Measurements from ENCODE around the gene IGF1R. TPM values are rescaled to one million over a fixed set of nuclear protein-coding genes. Genes with fewer than 3 reads are reported as not detected.

Gene IGF1R
- total RNA-seq, 1 donor from 2014 or later = 131 TPM

DNA sequence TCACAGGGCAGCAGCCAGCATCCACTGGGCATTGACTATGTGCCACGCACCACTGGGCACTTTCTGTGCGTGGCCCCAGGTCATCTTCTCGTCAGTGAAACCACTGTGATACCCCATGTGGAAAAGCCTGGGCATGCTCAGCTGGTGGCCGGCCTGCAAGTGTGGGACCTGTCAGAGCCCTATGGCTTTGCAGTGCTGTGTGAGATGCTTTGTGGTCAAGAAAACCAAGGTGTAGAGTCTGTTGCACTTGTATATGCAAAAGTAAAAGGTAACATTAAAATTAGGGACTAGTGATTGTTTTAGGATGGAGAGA lies 289.7 kb downstream of the IGF1R start:
- H3K4me3 Mint-ChIP-seq (ENCODE audit: unreplicated experiment) = no peak overlapping the region
- H3K36me3 Mint-ChIP-seq (ENCODE audit: low read depth, unreplicated experiment) = peaks cover 38% of the 10 kb centered on the region
- peaks cover 22% of the 10 kb centered on the region for H3K4me1 Mint-ChIP-seq (ENCODE audit: unreplicated experiment)
- no peaks in the 10 kb centered on the region for H3K9me3 Mint-ChIP-seq (ENCODE audit: unreplicated experiment)
- no peak overlapping the region for H3K27ac Mint-ChIP-seq (ENCODE audit: unreplicated experiment)
- peaks cover 6% of the 10 kb centered on the region for H3K27me3 Mint-ChIP-seq (ENCODE audit: unreplicated experiment)
- TF ChIP-seq, protein P1, sequence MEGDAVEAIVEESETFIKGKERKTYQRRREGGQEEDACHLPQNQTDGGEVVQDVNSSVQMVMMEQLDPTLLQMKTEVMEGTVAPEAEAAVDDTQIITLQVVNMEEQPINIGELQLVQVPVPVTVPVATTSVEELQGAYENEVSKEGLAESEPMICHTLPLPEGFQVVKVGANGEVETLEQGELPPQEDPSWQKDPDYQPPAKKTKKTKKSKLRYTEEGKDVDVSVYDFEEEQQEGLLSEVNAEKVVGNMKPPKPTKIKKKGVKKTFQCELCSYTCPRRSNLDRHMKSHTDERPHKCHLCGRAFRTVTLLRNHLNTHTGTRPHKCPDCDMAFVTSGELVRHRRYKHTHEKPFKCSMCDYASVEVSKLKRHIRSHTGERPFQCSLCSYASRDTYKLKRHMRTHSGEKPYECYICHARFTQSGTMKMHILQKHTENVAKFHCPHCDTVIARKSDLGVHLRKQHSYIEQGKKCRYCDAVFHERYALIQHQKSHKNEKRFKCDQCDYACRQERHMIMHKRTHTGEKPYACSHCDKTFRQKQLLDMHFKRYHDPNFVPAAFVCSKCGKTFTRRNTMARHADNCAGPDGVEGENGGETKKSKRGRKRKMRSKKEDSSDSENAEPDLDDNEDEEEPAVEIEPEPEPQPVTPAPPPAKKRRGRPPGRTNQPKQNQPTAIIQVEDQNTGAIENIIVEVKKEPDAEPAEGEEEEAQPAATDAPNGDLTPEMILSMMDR (IDR thresholded peaks at IDR 0.05; ENCODE audit: unreplicated experiment) = no peak
- no peak for DNase-seq (ENCODE audit: low spot score)

DNA sequence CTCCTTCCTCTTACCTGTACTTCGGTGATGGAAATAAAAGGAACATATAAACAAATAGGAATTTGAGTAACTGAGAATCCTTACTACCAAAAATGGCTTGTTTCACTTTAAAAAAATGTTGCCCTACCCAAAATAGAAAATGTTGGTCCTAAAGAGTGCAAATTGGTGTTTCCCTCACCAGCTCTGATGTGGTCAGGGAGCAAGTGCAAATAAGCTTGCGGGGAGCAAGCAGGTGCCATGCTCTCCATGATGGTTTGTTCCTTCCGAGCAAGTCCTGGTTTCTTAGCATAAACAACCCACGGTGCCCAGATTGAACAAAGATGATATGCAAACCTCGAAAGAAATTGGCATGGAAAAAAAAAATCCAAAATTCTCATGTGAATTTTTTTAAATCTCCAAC lies 290.5 kb downstream of the IGF1R start:
- no peak overlapping the region for H3K4me3 Mint-ChIP-seq (ENCODE audit: unreplicated experiment)
- no peaks in the 10 kb centered on the region for H3K9me3 Mint-ChIP-seq (ENCODE audit: unreplicated experiment)
- peaks cover 5% of the 10 kb centered on the region for H3K27me3 Mint-ChIP-seq (ENCODE audit: unreplicated experiment)
- no peak for DNase-seq (ENCODE audit: low spot score)
- no peak overlapping the region for H3K27ac Mint-ChIP-seq (ENCODE audit: unreplicated experiment)
- peaks cover 45% of the 10 kb centered on the region for H3K36me3 Mint-ChIP-seq (ENCODE audit: low read depth, unreplicated experiment)
- TF ChIP-seq, protein P1 (IDR thresholded peaks at IDR 0.05; ENCODE audit: unreplicated experiment) = no peak
- H3K4me1 Mint-ChIP-seq (ENCODE audit: unreplicated experiment) = peaks cover 21% of the 10 kb centered on the region

DNA sequence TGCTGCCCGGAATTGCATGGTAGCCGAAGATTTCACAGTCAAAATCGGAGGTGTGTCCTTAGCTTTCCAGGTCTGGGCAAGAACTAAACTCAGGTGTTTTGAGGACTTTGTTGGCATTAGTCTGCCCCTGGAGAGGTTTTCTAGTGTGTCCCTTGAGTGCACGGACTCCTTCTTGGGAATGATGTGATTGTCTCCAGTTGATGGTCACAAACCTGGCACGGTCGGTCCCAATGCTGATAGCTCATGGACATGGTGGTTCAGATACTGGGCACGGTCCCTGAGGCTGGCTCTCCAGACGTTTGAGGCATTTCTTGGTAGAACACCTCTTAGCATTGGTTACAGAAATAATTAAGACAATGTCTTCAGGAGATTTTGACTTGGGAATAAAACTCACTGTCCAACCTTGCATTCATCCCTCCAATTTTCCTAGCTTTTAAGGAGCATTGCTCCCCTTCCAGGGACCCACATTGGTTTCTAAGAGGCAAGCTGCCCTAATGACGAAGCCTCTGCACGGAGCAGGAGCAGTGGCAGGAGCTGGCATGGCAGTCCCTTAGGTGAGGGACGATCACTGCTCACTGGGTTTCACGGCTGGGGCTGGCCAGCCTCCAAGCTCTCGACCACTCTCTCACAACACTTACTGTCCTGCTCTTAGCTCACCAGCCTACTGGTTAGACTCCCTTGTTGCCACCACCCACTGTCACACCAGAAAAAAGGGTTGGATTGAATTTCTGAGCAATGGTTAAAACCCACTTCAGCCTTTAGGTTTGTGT lies 291.2 kb downstream of the IGF1R start:
- Mint-ChIP-seq H3K27me3 (ENCODE audit: unreplicated experiment) (peaks cover 5% of the 10 kb centered on the region), H3K4me3 (ENCODE audit: unreplicated experiment) (no peak overlapping the region), H3K9me3 (ENCODE audit: unreplicated experiment) (no peaks in the 10 kb centered on the region), H3K27ac (ENCODE audit: unreplicated experiment) (no peak overlapping the region), H3K36me3 (ENCODE audit: low read depth, unreplicated experiment) (peaks cover 40% of the 10 kb centered on the region), H3K4me1 (ENCODE audit: unreplicated experiment) (peaks cover 16% of the 10 kb centered on the region)
- DNase-seq (ENCODE audit: low spot score) = no peak
- TF ChIP-seq, protein P1 (IDR thresholded peaks at IDR 0.05; ENCODE audit: unreplicated experiment) = no peak

DNA sequence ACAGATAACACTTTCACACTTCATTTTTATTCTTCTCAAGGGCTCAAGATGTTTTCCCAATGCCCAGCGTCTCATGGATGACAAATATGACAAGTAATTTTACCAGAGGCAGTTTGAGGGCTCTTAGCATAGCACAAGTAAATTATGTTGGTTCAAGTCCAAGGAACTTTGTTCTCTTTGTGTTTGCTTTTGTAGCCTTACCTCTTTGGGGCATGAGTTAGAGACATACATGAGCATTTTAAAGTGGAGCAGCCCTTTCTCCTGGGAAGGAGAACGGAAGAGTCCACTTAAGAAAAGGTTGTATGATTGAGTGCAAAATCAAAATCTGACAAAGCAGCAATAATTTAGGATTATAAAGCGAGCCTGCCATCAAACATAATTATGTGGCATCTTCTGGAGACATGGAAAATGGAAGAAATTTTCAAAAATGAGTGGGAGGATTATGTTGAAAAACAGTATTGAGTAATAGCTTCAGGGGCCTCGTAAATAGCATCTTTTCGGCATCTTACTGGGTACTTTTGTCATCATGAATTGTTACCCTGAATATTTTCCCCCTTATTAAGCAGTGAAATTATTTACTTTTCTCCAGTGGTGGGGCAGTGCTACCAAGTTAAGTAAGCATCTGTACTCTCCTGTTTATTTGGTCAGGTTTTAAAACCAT lies 293.4 kb downstream of the IGF1R start:
- TF ChIP-seq, protein P1 (IDR thresholded peaks at IDR 0.05; ENCODE audit: unreplicated experiment) = no peak
- Mint-ChIP-seq H3K4me1 (ENCODE audit: unreplicated experiment) (no peaks in the 10 kb centered on the region), H3K27ac (ENCODE audit: unreplicated experiment) (no peak overlapping the region), H3K4me3 (ENCODE audit: unreplicated experiment) (no peak overlapping the region), H3K36me3 (ENCODE audit: low read depth, unreplicated experiment) (peaks cover 48% of the 10 kb centered on the region), H3K9me3 (ENCODE audit: unreplicated experiment) (no peaks in the 10 kb centered on the region), H3K27me3 (ENCODE audit: unreplicated experiment) (peaks cover 5% of the 10 kb centered on the region)
- no peak for DNase-seq (ENCODE audit: low spot score)

DNA sequence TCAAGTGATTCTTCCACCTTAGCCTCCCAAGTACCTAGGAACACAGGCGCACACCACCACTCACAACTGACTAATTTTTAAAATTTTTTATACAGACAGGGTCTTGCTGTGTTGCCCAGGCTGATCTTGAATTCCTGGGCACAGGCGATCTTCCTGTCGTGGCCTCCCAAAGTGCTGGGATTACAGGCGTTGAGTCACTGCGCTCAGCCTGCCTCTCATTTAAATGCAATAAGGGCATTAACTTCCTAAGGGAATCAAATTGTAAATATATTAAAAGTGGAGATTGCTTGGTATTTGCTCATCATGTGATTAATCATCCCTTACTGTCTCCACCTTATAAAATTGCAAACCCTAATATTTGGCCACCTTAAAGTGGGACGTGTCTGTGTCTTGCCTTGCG lies 294.1 kb downstream of the IGF1R start:
- TF ChIP-seq, protein P1 (IDR thresholded peaks at IDR 0.05; ENCODE audit: unreplicated experiment) = no peak
- DNase-seq (ENCODE audit: low spot score) = no peak
- Mint-ChIP-seq H3K36me3 (ENCODE audit: low read depth, unreplicated experiment) (peaks cover 45% of the 10 kb centered on the region), H3K4me3 (ENCODE audit: unreplicated experiment) (peak overlapping the region; percentile 66), H3K27me3 (ENCODE audit: unreplicated experiment) (peaks cover 5% of the 10 kb centered on the region), H3K9me3 (ENCODE audit: unreplicated experiment) (no peaks in the 10 kb centered on the region), H3K27ac (ENCODE audit: unreplicated experiment) (no peak overlapping the region), H3K4me1 (ENCODE audit: unreplicated experiment) (no peaks in the 10 kb centered on the region)

Measured in endothelial cell (in vitro differentiated cells).